Occipital lobe (tissue), 3 donors: ENCODE data around the gene CSNK2B. TPM values are rescaled to one million over a fixed set of nuclear protein-coding genes. Genes with fewer than 3 reads are reported as not detected.
A peak's percentile ranks its signal among the peaks of the same experiment; 100 is the strongest.

Experiments used
- DNase-seq: peaks from one replicate; lab custom pipeline; 2025; lab: John Stamatoyannopoulos, UW
- small RNA-seq: library from RNA; depleted of rRNA; stranded (forward); fragments of <200 nt; gene quantifications from one replicate; pipeline ENCODE3, GENCODE V24; 2014
- total RNA-seq: library from RNA; depleted of rRNA; stranded (reverse); fragments of >200 nt; gene quantifications from one replicate; pipeline ENCODE4 v1.2.3, GENCODE V29; 2014

CSNK2B gene
- total RNA-seq, 1 donor from 2014 or later = 69.9 TPM

- no peak for DNase-seq
Measured at GRCh38 chr6:31710523-31711219, 44.8 kb downstream of the CSNK2B start.

DNA sequence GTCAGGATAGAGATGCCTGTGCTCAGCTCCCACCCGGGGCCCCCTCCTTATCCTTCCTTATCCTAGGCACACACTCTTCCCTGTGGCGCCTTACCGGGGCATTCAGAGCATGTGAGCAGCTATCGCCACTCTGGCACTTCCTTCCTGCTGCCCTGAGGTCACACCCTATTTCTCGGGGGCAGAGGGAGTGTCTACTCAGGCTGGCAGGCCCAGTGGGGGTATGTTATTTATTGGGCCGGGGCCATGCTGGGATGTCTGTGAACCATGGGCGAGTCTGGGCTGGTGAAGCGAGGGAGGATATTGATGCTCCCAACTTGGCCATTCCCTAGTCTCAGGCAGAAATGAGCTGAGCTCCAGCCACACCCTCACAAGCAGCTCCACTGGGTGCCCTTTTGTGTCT lies 45.4 kb downstream of the CSNK2B start:
- no peak for DNase-seq

GRCh38 chr6:31712296-31712695 lies 46.4 kb downstream of the CSNK2B start:
- DNase-seq = no peak

- DNase-seq = no peak
Measured at GRCh38 chr6:31713465-31713864, 47.6 kb downstream of the CSNK2B start.

GRCh38 chr6:31713991-31714684 lies 48.3 kb downstream of the CSNK2B start:
- no peak for DNase-seq

GRCh38 chr6:31715022-31715958 lies 49.4 kb downstream of the CSNK2B start, which contains the start of gene LY6G6D:
Gene LY6G6D, plus strand, starts transcription at chr6:31715348. Its CDS starts 8 bp downstream, at chr6:31715356.
- DNase-seq = no peak

- no peak for DNase-seq
Measured at GRCh38 chr6:31717499-31718222, 51.8 kb downstream of the CSNK2B start.

GRCh38 chr6:31718265-31718664 lies 52.4 kb downstream of the CSNK2B start:
- DNase-seq = no peak

DNA sequence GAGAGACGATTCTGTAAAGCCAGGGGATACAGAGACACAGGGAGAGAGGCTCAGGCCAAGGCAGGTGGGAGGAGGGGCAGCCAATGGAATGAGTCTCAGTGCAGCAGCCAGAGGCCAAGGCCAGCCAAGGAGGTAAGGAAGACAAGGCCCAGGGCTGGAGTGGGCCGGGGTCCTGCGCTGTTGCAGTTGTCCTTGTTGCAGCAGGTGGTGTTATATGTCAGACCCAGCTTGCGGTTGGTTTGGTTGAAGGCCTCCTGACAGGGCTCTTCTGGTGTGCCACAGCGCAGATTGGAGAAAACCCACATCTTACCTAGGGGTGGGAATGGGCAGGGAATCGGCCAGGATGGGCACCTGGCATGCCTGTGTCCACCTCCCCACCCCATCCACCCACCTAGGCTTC lies 53.1 kb downstream of the CSNK2B start:
- no peak for DNase-seq

Small RNA genes lying within 50 kb of the gene (small RNA-seq; reads per million reads assigned to genes)
- gene LY6G6D (not detected), gene MIR4646 (not detected), gene MIR6832 (not detected), gene RF00019 (not detected), gene SNORA38 (0.84 reads per million, percentile 69 among the genes with 10 or more reads in this experiment)

Other genes with a start within 250 kb of the CSNK2B start
- gene MICB, start 167.9 kb upstream of the CSNK2B start, total RNA-seq = 0.47 TPM
- not detected for gene MCCD1, start 137.1 kb upstream of the CSNK2B start, total RNA-seq
- 288 TPM for gene DDX39B, start 124.1 kb upstream of the CSNK2B start, total RNA-seq
- gene ATP6V1G2, start 119.5 kb upstream of the CSNK2B start, total RNA-seq = 54.0 TPM
- 21.7 TPM for gene NFKBIL1, start 118.5 kb upstream of the CSNK2B start, total RNA-seq
- gene LTA, start 93.8 kb upstream of the CSNK2B start, total RNA-seq = not detected
- not detected for gene TNF, start 90.5 kb upstream of the CSNK2B start, total RNA-seq
- gene LTB, start 83.7 kb upstream of the CSNK2B start, total RNA-seq = 0.31 TPM
- 0.94 TPM for gene LST1, start 79.8 kb upstream of the CSNK2B start, total RNA-seq
- gene NCR3, start 73.1 kb upstream of the CSNK2B start, total RNA-seq = not detected
- gene AIF1, start 50.8 kb upstream of the CSNK2B start, total RNA-seq = 4.1 TPM
- gene PRRC2A, start 45.4 kb upstream of the CSNK2B start, total RNA-seq = 31.7 TPM
- gene BAG6, start 13.4 kb upstream of the CSNK2B start, total RNA-seq = 118 TPM
- not detected for gene APOM, start 10.2 kb upstream of the CSNK2B start, total RNA-seq
- gene C6orf47, start 5.3 kb upstream of the CSNK2B start, total RNA-seq = 16.2 TPM
- gene GPANK1, start 1.1 kb upstream of the CSNK2B start, total RNA-seq = 9.8 TPM
- gene LY6G5B, start 3.9 kb downstream of the CSNK2B start, total RNA-seq = 3.4 TPM
- gene LY6G5C, start 15.0 kb downstream of the CSNK2B start, total RNA-seq = 3.1 TPM
- gene ABHD16A, start 37.2 kb downstream of the CSNK2B start, total RNA-seq = 48.2 TPM
- not detected for gene LY6G6F, start 40.8 kb downstream of the CSNK2B start, total RNA-seq
- not detected for gene LY6G6D, start 49.3 kb downstream of the CSNK2B start, total RNA-seq
- gene LY6G6C, start 55.7 kb downstream of the CSNK2B start, total RNA-seq = 0.31 TPM
- gene MPIG6B, start 57.3 kb downstream of the CSNK2B start, total RNA-seq = not detected
- 117 TPM for gene DDAH2, start 63.2 kb downstream of the CSNK2B start, total RNA-seq
- 35.2 TPM for gene CLIC1, start 70.5 kb downstream of the CSNK2B start, total RNA-seq
- gene MSH5, start 73.9 kb downstream of the CSNK2B start, total RNA-seq = 4.2 TPM
- 0.31 TPM for gene SAPCD1, start 96.6 kb downstream of the CSNK2B start, total RNA-seq
- 0.31 TPM for gene VWA7, start 111.2 kb downstream of the CSNK2B start, total RNA-seq
- 25.6 TPM for gene VARS1, start 129.7 kb downstream of the CSNK2B start, total RNA-seq
- gene LSM2, start 140.9 kb downstream of the CSNK2B start, total RNA-seq = 22.9 TPM
- gene HSPA1L, start 149.2 kb downstream of the CSNK2B start, total RNA-seq = 4.4 TPM
- gene HSPA1A, start 149.5 kb downstream of the CSNK2B start, total RNA-seq = 117 TPM
- gene HSPA1B, start 161.7 kb downstream of the CSNK2B start, total RNA-seq = 121 TPM
- 20.3 TPM for gene NEU1, start 196.7 kb downstream of the CSNK2B start, total RNA-seq
- gene SLC44A4, start 212.9 kb downstream of the CSNK2B start, total RNA-seq = not detected
- 83.9 TPM for gene EHMT2, start 231.6 kb downstream of the CSNK2B start, total RNA-seq
- gene ZBTB12, start 236.0 kb downstream of the CSNK2B start, total RNA-seq = 25.6 TPM